ENCODE results near the gene SNX6.

Gene SNX6

DNA sequence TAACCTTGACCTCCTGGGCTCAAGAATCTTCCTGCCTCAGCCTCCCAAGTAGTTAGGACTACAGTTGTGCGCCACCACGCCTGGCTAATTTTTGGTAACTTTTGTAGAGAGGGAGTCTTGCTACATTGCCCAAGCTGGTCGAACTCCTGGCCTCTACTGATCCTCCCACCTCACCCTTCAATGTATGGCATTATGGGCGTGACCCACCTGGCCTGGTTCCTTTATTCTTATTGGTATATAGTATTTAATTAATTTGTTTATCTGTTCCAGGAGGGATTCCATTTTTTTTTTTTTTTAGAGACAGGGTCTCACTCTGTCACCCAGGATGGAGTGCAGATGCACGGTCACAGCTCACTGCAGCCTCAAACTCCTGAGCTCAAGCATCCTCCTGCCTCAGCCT is 49.6 kb downstream of the SNX6 start (continued):
- TF ChIP-seq, protein P1, sequence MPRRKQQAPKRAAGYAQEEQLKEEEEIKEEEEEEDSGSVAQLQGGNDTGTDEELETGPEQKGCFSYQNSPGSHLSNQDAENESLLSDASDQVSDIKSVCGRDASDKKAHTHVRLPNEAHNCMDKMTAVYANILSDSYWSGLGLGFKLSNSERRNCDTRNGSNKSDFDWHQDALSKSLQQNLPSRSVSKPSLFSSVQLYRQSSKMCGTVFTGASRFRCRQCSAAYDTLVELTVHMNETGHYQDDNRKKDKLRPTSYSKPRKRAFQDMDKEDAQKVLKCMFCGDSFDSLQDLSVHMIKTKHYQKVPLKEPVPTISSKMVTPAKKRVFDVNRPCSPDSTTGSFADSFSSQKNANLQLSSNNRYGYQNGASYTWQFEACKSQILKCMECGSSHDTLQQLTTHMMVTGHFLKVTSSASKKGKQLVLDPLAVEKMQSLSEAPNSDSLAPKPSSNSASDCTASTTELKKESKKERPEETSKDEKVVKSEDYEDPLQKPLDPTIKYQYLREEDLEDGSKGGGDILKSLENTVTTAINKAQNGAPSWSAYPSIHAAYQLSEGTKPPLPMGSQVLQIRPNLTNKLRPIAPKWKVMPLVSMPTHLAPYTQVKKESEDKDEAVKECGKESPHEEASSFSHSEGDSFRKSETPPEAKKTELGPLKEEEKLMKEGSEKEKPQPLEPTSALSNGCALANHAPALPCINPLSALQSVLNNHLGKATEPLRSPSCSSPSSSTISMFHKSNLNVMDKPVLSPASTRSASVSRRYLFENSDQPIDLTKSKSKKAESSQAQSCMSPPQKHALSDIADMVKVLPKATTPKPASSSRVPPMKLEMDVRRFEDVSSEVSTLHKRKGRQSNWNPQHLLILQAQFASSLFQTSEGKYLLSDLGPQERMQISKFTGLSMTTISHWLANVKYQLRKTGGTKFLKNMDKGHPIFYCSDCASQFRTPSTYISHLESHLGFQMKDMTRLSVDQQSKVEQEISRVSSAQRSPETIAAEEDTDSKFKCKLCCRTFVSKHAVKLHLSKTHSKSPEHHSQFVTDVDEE (CRISPR knock-in tag; IDR thresholded peaks at IDR 0.05), result no peak
- no peak for TF ChIP-seq GLIS3 (CRISPR knock-in tag; IDR thresholded peaks at IDR 0.05)

DNA sequence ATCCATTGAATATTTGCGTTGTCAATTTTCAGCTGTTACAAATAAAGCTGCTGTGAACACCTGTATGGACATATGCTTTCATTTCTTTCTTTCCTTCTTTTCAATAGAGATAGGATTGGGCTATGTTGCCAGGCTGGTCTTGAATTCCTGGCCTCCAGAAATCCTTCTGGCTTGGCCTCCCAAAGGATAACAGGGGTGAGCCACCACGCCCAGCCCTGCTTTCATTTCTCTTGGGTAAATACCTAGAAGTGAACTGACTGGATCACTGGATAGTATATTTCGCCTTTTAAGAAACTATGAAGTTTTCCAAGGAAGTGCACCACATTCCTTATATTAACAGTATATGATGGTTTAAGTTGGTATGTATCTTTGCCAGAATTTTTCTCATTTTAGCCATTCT is 58.2 kb downstream of the SNX6 start:
- TF ChIP-seq, protein P1 (CRISPR knock-in tag; IDR thresholded peaks at IDR 0.05), result no peak
- TF ChIP-seq ZC3H10 (CRISPR knock-in tag; IDR thresholded peaks at IDR 0.05) (no peak), OSR1 (CRISPR knock-in tag; IDR thresholded peaks at IDR 0.05) (no peak), TCF4 (CRISPR knock-in tag; IDR thresholded peaks at IDR 0.05; ENCODE audit: borderline replicate concordance) (no peak), ZNF70 (CRISPR knock-in tag; IDR thresholded peaks at IDR 0.05) (no peak), ZFP3 (CRISPR knock-in tag; IDR thresholded peaks at IDR 0.05) (no peak), ZNF8 (CRISPR knock-in tag; IDR thresholded peaks at IDR 0.05) (no peak), ARNTL (CRISPR knock-in tag; IDR thresholded peaks at IDR 0.05; ENCODE audit: borderline replicate concordance, low read depth) (no peak)
- TF ChIP-seq, protein P2, sequence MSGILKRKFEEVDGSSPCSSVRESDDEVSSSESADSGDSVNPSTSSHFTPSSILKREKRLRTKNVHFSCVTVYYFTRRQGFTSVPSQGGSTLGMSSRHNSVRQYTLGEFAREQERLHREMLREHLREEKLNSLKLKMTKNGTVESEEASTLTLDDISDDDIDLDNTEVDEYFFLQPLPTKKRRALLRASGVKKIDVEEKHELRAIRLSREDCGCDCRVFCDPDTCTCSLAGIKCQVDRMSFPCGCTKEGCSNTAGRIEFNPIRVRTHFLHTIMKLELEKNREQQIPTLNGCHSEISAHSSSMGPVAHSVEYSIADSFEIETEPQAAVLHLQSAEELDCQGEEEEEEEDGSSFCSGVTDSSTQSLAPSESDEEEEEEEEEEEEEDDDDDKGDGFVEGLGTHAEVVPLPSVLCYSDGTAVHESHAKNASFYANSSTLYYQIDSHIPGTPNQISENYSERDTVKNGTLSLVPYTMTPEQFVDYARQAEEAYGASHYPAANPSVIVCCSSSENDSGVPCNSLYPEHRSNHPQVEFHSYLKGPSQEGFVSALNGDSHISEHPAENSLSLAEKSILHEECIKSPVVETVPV (CRISPR knock-in tag; IDR thresholded peaks at IDR 0.05), result no peak
- TF ChIP-seq, protein P3, sequence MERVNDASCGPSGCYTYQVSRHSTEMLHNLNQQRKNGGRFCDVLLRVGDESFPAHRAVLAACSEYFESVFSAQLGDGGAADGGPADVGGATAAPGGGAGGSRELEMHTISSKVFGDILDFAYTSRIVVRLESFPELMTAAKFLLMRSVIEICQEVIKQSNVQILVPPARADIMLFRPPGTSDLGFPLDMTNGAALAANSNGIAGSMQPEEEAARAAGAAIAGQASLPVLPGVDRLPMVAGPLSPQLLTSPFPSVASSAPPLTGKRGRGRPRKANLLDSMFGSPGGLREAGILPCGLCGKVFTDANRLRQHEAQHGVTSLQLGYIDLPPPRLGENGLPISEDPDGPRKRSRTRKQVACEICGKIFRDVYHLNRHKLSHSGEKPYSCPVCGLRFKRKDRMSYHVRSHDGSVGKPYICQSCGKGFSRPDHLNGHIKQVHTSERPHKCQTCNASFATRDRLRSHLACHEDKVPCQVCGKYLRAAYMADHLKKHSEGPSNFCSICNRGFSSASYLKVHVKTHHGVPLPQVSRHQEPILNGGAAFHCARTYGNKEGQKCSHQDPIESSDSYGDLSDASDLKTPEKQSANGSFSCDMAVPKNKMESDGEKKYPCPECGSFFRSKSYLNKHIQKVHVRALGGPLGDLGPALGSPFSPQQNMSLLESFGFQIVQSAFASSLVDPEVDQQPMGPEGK (CRISPR knock-in tag; IDR thresholded peaks at IDR 0.05; ENCODE audit: borderline replicate concordance), result no peak
- TF ChIP-seq, protein P4, sequence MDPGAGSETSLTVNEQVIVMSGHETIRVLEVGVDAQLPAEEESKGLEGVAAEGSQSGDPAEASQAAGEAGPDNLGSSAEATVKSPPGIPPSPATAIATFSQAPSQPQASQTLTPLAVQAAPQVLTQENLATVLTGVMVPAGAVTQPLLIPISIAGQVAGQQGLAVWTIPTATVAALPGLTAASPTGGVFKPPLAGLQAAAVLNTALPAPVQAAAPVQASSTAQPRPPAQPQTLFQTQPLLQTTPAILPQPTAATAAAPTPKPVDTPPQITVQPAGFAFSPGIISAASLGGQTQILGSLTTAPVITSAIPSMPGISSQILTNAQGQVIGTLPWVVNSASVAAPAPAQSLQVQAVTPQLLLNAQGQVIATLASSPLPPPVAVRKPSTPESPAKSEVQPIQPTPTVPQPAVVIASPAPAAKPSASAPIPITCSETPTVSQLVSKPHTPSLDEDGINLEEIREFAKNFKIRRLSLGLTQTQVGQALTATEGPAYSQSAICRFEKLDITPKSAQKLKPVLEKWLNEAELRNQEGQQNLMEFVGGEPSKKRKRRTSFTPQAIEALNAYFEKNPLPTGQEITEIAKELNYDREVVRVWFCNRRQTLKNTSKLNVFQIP (CRISPR knock-in tag; IDR thresholded peaks at IDR 0.05; ENCODE audit: borderline replicate concordance, low read depth), result no peak
- ATAC-seq, result no peak

DNA sequence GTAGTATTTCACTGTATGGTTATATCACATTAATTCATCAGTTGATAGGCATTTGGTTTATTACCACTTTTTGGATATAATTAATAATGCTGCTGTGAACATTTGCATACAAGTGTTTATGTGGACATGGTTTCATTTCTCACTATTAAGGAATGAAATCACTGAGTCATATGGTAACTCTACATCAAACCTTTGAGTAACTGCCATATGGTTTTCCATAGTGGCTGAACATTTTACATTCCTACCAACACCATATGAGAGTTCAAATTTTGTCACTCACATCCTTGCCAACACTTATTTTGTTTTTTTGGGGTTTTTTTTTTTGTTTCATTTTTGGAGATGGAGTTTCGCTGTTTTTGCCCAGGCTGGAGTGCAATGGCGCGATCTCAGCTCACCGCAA is 60.2 kb downstream of the SNX6 start:
- TF ChIP-seq ZFP3 (CRISPR knock-in tag; IDR thresholded peaks at IDR 0.05) (no peak), ARNTL (CRISPR knock-in tag; IDR thresholded peaks at IDR 0.05; ENCODE audit: borderline replicate concordance, low read depth) (no peak), ZNF8 (CRISPR knock-in tag; IDR thresholded peaks at IDR 0.05) (no peak), ZC3H10 (CRISPR knock-in tag; IDR thresholded peaks at IDR 0.05) (no peak), BACH2 (CRISPR knock-in tag; IDR thresholded peaks at IDR 0.05; ENCODE audit: borderline replicate concordance) (no peak), TCF4 (CRISPR knock-in tag; IDR thresholded peaks at IDR 0.05; ENCODE audit: borderline replicate concordance) (no peak), ZFP30 (CRISPR knock-in tag; IDR thresholded peaks at IDR 0.05) (no peak), ISL1 (CRISPR knock-in tag; IDR thresholded peaks at IDR 0.05) (no peak), GLIS3 (CRISPR knock-in tag; IDR thresholded peaks at IDR 0.05) (no peak), PPARA (CRISPR knock-in tag; IDR thresholded peaks at IDR 0.05; ENCODE audit: borderline replicate concordance) (no peak)
- TF ChIP-seq, protein P3 (CRISPR knock-in tag; IDR thresholded peaks at IDR 0.05; ENCODE audit: borderline replicate concordance), result no peak
- TF ChIP-seq, protein P5, sequence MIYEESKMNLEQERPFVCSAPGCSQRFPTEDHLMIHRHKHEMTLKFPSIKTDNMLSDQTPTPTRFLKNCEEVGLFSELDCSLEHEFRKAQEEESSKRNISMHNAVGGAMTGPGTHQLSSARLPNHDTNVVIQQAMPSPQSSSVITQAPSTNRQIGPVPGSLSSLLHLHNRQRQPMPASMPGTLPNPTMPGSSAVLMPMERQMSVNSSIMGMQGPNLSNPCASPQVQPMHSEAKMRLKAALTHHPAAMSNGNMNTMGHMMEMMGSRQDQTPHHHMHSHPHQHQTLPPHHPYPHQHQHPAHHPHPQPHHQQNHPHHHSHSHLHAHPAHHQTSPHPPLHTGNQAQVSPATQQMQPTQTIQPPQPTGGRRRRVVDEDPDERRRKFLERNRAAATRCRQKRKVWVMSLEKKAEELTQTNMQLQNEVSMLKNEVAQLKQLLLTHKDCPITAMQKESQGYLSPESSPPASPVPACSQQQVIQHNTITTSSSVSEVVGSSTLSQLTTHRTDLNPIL (CRISPR knock-in tag; IDR thresholded peaks at IDR 0.05; ENCODE audit: low read depth), result no peak
- ATAC-seq, result no peak

Measured in SK-N-SH treated with all-trans-retinoic acid at 6 μM for 48 hours (cell line).